Measurements from ENCODE around the gene SCO2.
A peak's percentile ranks its signal among the peaks of the same experiment; 100 is the strongest.

SCO2 gene

GRCh38 chr22:50474710-50475651 is 50.4 kb downstream of the SCO2 start, which contains the start of gene SBF1:
Gene SBF1 (minus strand): TSS chr22:50475035. CDS start chr22:50474840, 195 bp downstream.
- peak; percentile 86 for DNase-seq

GRCh38 chr22:50473855-50474671 is 51.3 kb downstream of the SCO2 start:
- DNase-seq: no peak

All from NCI-H82 (cell line).